OCI-LY1 (cell line): Measurements from ENCODE around the gene DLGAP4.

ENCODE experiments used
- H2AFZ ChIP-seq: fragments of 200-600 bp; sonication (generic), shearing (Covaris generic); 2 replicates; pipeline ENCODE4 v1.6.0; 2014; ENCODE audit warnings: antibody characterized with exemption, mild to moderate bottlenecking, low read length
- H3F3A ChIP-seq: fragments of 200-600 bp; sonication (generic), shearing (Covaris generic); 2 replicates; pipeline ENCODE4 v1.6.0; 2014; ENCODE audit warnings: mild to moderate bottlenecking, antibody characterized with exemption, low read length, moderate library complexity; ENCODE audit not compliant: insufficient read depth
- H3K27ac ChIP-seq: fragments of 200-600 bp; sonication (generic); 2 replicates; pipeline ENCODE4 v1.5.1; 2014; ENCODE audit warnings: low read length, mixed run types, mild to moderate bottlenecking, low read depth; ENCODE audit not compliant: poor library complexity, severe bottlenecking
- H3K27me3 ChIP-seq: fragments of 200-600 bp; sonication (generic); 2 replicates; pipeline ENCODE4 v1.6.0; 2014; ENCODE audit warnings: antibody characterized with exemption, mild to moderate bottlenecking, low read length, moderate library complexity; ENCODE audit not compliant: insufficient read depth
- H3K36me3 ChIP-seq: fragments of 200-600 bp; sonication (generic); 2 replicates; pipeline ENCODE4 v1.6.1; 2014; ENCODE audit warnings: mild to moderate bottlenecking, antibody characterized with exemption, low read length, moderate library complexity, mixed read lengths; ENCODE audit not compliant: insufficient read depth
- H3K4me1 ChIP-seq: fragments of 200-600 bp; sonication (generic); 2 replicates; pipeline ENCODE4 v1.5.1; 2014; ENCODE audit warnings: mild to moderate bottlenecking, low read length, moderate library complexity; ENCODE audit not compliant: insufficient read depth, severe bottlenecking
- H3K4me2 ChIP-seq: fragments of 200-600 bp; sonication (generic), shearing (Covaris generic); 2 replicates; pipeline ENCODE4 v1.6.1; 2014; ENCODE audit warnings: low read length
- H3K4me3 ChIP-seq: fragments of 200-600 bp; sonication (generic); 2 replicates; pipeline ENCODE4 v1.5.1; 2014; ENCODE audit warnings: low read length, low read depth, mild to moderate bottlenecking, mixed read lengths; ENCODE audit not compliant: poor library complexity, severe bottlenecking
- H3K79me2 ChIP-seq: fragments of 200-600 bp; shearing (Covaris generic); 2 replicates; pipeline ENCODE4 v1.6.1; 2016; ENCODE audit warnings: mixed run types, low read length, mixed read lengths; ENCODE audit not compliant: insufficient read depth
- H3K9ac ChIP-seq: fragments of 200-600 bp; sonication (generic), shearing (Covaris generic); 2 replicates; pipeline ENCODE4 v1.6.1; 2014; ENCODE audit warnings: mild to moderate bottlenecking, low read length, mixed read lengths
- H3K9me2 ChIP-seq: fragments of 200-600 bp; sonication (generic), shearing (Covaris generic); 2 replicates; pipeline ENCODE4 v1.6.1; 2014; ENCODE audit warnings: low read depth, mild to moderate bottlenecking, low read length, mixed read lengths
- H3K9me3 ChIP-seq: fragments of 200-600 bp; shearing (Covaris generic); 2 replicates; pipeline ENCODE4 v1.6.1; 2014; ENCODE audit warnings: low read length, mixed read lengths
- H4K20me1 ChIP-seq: fragments of 200-600 bp; sonication (generic), shearing (Covaris generic); 2 replicates; pipeline ENCODE4 v1.6.0; 2016; ENCODE audit warnings: mild to moderate bottlenecking, low read length; ENCODE audit not compliant: insufficient read depth
- CTCF ChIP-seq: fragments of 200-600 bp; sonication (generic), shearing (Covaris generic); IDR thresholded peaks from 2 replicates; pipeline ENCODE4 v1.5.1; 2017; ENCODE audit warnings: mild to moderate bottlenecking, antibody characterized with exemption, low read length, moderate library complexity, mixed read lengths
- EZH2 ChIP-seq: fragments of 200-600 bp; sonication (generic), shearing (Covaris generic); IDR thresholded peaks from 2 replicates; pipeline ENCODE4 v1.8.0; 2017; ENCODE audit warnings: borderline replicate concordance, mixed run types, mild to moderate bottlenecking, antibody characterized with exemption, low read length, moderate library complexity, mixed read lengths

Gene DLGAP4

GRCh38 chr20:36341331-36342020 lies 35.3 kb downstream of the DLGAP4 start:
- Histone ChIP-seq H3F3A (no peaks in the 10 kb centered on the region), H3K27me3 (no peaks in the 10 kb centered on the region; the same call in 1 of the 2 replicates), H4K20me1 (no peaks in the 10 kb centered on the region), H3K27ac (no peak overlapping the region), H3K9me3 (no peaks in the 10 kb centered on the region), H3K4me1 (no peaks in the 10 kb centered on the region), H3K9me2 (no peaks in the 10 kb centered on the region), H3K36me3 (no peaks in the 10 kb centered on the region), H3K4me2 (no peak overlapping the region), H3K9ac (no peak overlapping the region), H3K4me3 (no peak overlapping the region), H3K79me2 (no peaks in the 10 kb centered on the region), H2AFZ (no peak overlapping the region)
- TF ChIP-seq CTCF = no peak
- no peak for TF ChIP-seq EZH2

- Histone ChIP-seq H3K27ac (no peak overlapping the region), H3K36me3 (no peaks in the 10 kb centered on the region), H3K9me3 (no peaks in the 10 kb centered on the region), H3F3A (no peaks in the 10 kb centered on the region), H3K4me2 (no peak overlapping the region), H3K4me1 (no peaks in the 10 kb centered on the region), H2AFZ (no peak overlapping the region), H3K4me3 (no peak overlapping the region), H4K20me1 (no peaks in the 10 kb centered on the region), H3K9me2 (no peaks in the 10 kb centered on the region), H3K27me3 (no peaks in the 10 kb centered on the region), H3K79me2 (no peaks in the 10 kb centered on the region), H3K9ac (no peak overlapping the region)
- TF ChIP-seq CTCF (no peak), EZH2 (no peak)
These were observed 36.4 kb downstream of the DLGAP4 start for GRCh38 chr20:36342331-36343120.

GRCh38 chr20:36343641-36344040 lies 37.5 kb downstream of the DLGAP4 start:
- Histone ChIP-seq H2AFZ (no peak overlapping the region), H3K79me2 (no peaks in the 10 kb centered on the region), H3K4me1 (no peaks in the 10 kb centered on the region), H3K9ac (no peak overlapping the region), H3K27me3 (no peaks in the 10 kb centered on the region), H3K4me3 (no peak overlapping the region), H3K9me3 (no peaks in the 10 kb centered on the region), H3K36me3 (no peaks in the 10 kb centered on the region), H3K27ac (no peak overlapping the region), H3F3A (no peaks in the 10 kb centered on the region), H4K20me1 (no peaks in the 10 kb centered on the region), H3K9me2 (no peaks in the 10 kb centered on the region), H3K4me2 (no peak overlapping the region)
- TF ChIP-seq EZH2 (no peak), CTCF (no peak)
